ENCODE measurements around the gene GNA14.
"Not testable (repeated sequence)": the region's sequence is repeated elsewhere in the genome, so short reads cannot be mapped to it uniquely, and the experiment has no call there.

GNA14 gene

GRCh38 chr9:77587042-77587441 is 61.1 kb downstream of the GNA14 start:
- DNase-seq, result no peak

- DNase-seq, result no peak
These were observed 61.5 kb downstream of the GNA14 start for GRCh38 chr9:77586591-77586990.

- no peak for DNase-seq
These were observed 62.8 kb downstream of the GNA14 start for GRCh38 chr9:77585335-77585786.

- DNase-seq, result not testable (repeated sequence)
These were observed 63.2 kb downstream of the GNA14 start for GRCh38 chr9:77584927-77585326.

GRCh38 chr9:77582961-77583576 is 65.1 kb downstream of the GNA14 start:
- DNase-seq, result no peak

GRCh38 chr9:77582525-77582924 is 65.6 kb downstream of the GNA14 start:
- DNase-seq, result no peak

GRCh38 chr9:77575785-77576184 is 72.3 kb downstream of the GNA14 start:
- DNase-seq, result no peak

GRCh38 chr9:77569335-77569734 is 78.8 kb downstream of the GNA14 start:
- DNase-seq, result no peak

- DNase-seq, result no peak
These were observed 84.9 kb downstream of the GNA14 start for GRCh38 chr9:77563174-77563573.

GRCh38 chr9:77562019-77562748 is 85.9 kb downstream of the GNA14 start:
- DNase-seq, result no peak

GRCh38 chr9:77561331-77562018 is 86.6 kb downstream of the GNA14 start:
- no peak for DNase-seq

GRCh38 chr9:77556396-77556795 is 91.7 kb downstream of the GNA14 start:
- no peak for DNase-seq

- no peak for DNase-seq
These were observed 93.5 kb downstream of the GNA14 start for GRCh38 chr9:77554586-77555105.

GRCh38 chr9:77547106-77547730 is 100.9 kb downstream of the GNA14 start:
- DNase-seq, result no peak

- DNase-seq, result no peak
These were observed 101.7 kb downstream of the GNA14 start for GRCh38 chr9:77546376-77546950.

GRCh38 chr9:77544546-77544945 is 103.6 kb downstream of the GNA14 start:
- DNase-seq, result no peak

GRCh38 chr9:77543131-77543822 is 104.8 kb downstream of the GNA14 start:
- no peak for DNase-seq

- no peak for DNase-seq
These were observed 106.5 kb downstream of the GNA14 start for GRCh38 chr9:77541600-77541999.

- no peak for DNase-seq
These were observed 107.1 kb downstream of the GNA14 start for GRCh38 chr9:77541055-77541454.

- DNase-seq, result no peak
These were observed 113.6 kb downstream of the GNA14 start for GRCh38 chr9:77534376-77535057.

- no peak for DNase-seq
These were observed 114.5 kb downstream of the GNA14 start for GRCh38 chr9:77533671-77534070.

GRCh38 chr9:77532607-77533006 is 115.5 kb downstream of the GNA14 start:
- DNase-seq, result no peak
